Cardiac fibroblast (primary cell): ENCODE data around the gene ARMS2.

ENCODE experiments used
- DNase-seq, 2 donors: peaks; one replicate each; pipeline versions ENCODE4 v3.0.0 to v3.0.0-alpha.2; 2010; ENCODE audit warnings: low read depth in 2 of 2
- H3K4me3 ChIP-seq, 2 donors: replicated peaks in 1 of 2; 1 replicate in 1 of 2; 2 replicates in 1 of 2; pipeline ENCODE4 v1.5.1; 2011; ENCODE audit warnings: low read depth in 2 of 2, low read length in 2 of 2, mild to moderate bottlenecking in 2 of 2, moderate library complexity in 1 of 2
- TF ChIP-seq, protein P1 (sequence below): IDR thresholded peaks from one replicate; pipeline ENCODE4 v1.5.1; 2011; ENCODE audit warnings: low read depth, mild to moderate bottlenecking, low read length, inconsistent platforms

The ARMS2 gene

DNA sequence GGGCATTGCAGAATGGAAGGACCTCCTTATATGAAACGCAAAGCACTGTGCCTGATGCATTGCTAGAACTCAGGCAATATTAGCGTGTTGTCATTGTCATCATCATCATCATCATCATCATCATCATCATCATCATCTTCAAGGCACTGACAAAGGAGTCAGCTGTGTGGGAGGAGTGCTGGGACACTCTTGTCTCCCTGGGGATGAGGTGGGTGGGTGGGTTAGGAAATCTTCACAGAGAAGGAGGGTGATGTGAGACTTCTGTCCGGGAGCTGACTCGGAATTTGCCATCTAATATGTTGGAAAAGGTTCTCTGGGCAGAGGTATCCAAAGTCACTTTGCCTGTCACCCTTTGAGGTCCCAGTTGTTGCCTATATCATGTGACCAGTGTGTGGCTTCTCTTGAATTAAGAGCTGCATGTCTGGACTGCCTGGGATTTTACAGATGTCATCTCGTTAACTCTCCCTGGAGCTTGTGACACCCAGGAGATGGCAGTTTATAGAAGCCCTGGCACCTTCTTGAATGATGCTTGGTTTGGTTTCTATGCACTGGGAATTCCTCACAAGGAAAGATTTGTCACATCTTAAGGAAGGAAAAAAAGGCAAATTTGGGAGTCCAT, 14.0 kb downstream of the ARMS2 start:
- TF ChIP-seq, protein P1, sequence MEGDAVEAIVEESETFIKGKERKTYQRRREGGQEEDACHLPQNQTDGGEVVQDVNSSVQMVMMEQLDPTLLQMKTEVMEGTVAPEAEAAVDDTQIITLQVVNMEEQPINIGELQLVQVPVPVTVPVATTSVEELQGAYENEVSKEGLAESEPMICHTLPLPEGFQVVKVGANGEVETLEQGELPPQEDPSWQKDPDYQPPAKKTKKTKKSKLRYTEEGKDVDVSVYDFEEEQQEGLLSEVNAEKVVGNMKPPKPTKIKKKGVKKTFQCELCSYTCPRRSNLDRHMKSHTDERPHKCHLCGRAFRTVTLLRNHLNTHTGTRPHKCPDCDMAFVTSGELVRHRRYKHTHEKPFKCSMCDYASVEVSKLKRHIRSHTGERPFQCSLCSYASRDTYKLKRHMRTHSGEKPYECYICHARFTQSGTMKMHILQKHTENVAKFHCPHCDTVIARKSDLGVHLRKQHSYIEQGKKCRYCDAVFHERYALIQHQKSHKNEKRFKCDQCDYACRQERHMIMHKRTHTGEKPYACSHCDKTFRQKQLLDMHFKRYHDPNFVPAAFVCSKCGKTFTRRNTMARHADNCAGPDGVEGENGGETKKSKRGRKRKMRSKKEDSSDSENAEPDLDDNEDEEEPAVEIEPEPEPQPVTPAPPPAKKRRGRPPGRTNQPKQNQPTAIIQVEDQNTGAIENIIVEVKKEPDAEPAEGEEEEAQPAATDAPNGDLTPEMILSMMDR: no peak
- no peak overlapping the region for H3K4me3 ChIP-seq
- DNase-seq: no peak

DNA sequence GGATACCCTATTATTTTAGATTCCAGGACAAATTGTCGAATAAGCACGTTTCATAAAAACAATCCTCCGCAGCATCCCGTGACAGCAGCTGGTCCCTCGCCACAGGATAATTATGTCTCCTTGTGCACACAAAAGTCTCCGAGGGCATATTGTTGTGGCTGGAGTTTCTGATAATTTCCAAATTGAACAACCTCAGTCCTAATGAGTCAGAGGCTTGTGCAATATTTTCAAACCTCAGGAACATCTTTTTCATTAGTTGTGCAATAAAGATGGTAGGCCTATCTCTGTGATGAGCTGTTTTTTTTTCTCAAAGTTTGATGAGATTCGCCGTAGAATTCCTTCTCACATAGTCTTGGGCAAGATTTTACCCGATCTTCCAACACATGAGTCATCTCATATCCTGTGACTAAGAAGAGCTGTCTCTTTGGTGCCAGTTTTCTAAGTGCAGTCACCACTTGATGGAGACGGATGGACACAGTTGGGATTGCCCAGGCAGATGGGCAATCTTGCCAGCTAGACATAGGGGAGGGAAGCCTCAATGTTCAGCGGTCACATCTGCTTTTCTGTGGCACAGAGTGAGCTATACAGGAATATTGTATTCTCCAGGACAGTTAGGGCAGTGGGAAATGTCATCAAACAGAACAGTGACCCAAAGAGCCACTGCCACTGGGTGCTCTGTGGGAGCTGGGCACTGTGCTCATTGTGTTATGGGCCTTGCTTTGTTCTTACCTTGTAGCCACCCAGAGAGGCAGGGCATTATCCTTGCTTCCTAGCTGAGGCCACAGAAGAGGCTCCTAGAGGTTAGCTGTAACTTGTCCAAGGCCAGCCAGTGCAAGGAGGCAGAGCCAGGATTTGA, 14.7 kb downstream of the ARMS2 start:
- TF ChIP-seq, protein P1: no peak
- H3K4me3 ChIP-seq: no peak overlapping the region
- DNase-seq: peak; percentile 91 to 98

GRCh38 chr10:122469848-122470247, 15.4 kb downstream of the ARMS2 start:
- H3K4me3 ChIP-seq: no peak overlapping the region
- TF ChIP-seq, protein P1: no peak
- no peak for DNase-seq

DNA sequence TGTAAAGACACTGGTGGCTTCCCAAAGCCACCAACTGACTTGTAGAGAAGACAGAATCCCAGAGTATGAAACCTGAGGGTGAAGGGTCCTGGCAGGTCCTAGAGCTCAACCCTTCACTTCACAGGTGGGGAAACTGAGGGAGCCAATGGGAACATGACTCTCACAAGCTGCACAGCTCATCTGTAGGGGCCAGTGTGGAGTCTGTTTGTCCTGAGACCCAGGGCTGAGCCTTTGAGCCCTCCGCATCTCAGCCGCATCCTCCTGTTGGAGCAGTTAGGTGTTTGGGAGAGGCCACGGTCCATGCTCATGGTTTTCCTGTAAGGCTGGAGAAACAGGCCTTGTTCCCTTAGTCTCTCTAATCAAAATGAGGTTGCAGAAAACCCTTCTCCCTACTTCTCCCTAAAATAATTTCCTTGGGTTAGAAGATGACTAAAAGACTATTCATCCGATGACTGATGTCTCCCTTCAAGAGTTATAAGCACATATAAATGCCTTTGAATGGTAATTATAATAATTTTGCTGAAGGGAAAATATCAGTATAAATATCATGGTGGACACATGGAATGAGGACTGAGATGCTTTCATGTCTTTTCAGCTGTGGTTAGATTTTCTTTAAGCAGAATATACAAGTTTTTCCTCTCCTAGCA, 17.2 kb downstream of the ARMS2 start:
- H3K4me3 ChIP-seq: no peak overlapping the region
- DNase-seq: peak in 1 of 2 donors; percentile 56
- TF ChIP-seq, protein P1: no peak

DNA sequence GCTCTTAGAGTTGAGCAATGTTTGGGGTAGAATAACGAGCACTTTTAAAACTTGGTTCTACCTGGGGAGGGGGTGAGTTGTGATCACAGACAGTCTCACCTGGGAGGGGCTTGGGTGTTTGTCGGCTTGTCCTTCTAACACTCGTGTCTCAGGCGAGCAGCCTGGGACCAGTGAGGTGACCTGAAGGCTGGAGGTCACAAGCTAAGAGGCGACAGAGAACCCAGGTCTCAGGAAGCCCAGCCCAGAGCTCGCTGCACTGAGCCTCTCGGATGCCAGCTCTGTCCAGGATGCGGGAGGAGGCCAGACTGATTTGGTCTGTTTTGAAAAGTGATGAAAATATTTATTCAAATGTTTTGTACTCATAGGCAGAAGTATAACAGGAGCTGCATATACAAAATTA, 18.7 kb downstream of the ARMS2 start:
- no peak for DNase-seq
- TF ChIP-seq, protein P1: no peak
- no peak overlapping the region for H3K4me3 ChIP-seq

- TF ChIP-seq, protein P1: no peak
- DNase-seq: peak in 1 of 2 donors; percentile 57
- H3K4me3 ChIP-seq: no peak overlapping the region
Observed at GRCh38 chr10:122474131-122474818, 19.8 kb downstream of the ARMS2 start.
